Panc1 (cell line): ENCODE data around the gene PRR5. TPM values are rescaled to one million over a fixed set of nuclear protein-coding genes. Genes with fewer than 3 reads are reported as not detected.

ENCODE experiments used
- ATAC-seq: fragments of 200-7000 bp; cut with Tn5 transposase; 2 replicates; pipeline ENCODE4 v1.9.1; 2020; ENCODE audit warnings: mild to moderate bottlenecking, moderate library complexity
- BruUV-seq: library from RNA; stranded (reverse); fragments of 400-500 nt; replicated peaks from 2 replicates; lab custom pipeline; 2021; lab: Mats Ljungman, UMichigan
- CTCF ChIA-PET: fragments of 300-600 bp; sonication (Branson Sonifier 250); formaldehyde crosslinking; loops from one replicate; lab custom pipeline; 2022; ENCODE audit warnings: antibody characterized with exemption; lab: Charles Lee
- POLR2A ChIA-PET: fragments of 300-600 bp; sonication (Branson Sonifier 250); formaldehyde crosslinking; loops from one replicate; lab custom pipeline; 2022; ENCODE audit warnings: antibody characterized with exemption; lab: Charles Lee
- DNase-seq: peaks from one replicate; pipeline ENCODE4 v3.0.0-alpha.2; 2010; ENCODE audit warnings: low read depth, low spot score
- H3K27ac ChIP-seq: 2 replicates; pipeline ENCODE4 v1.5.1; 2011; ENCODE audit warnings: mild to moderate bottlenecking, low read length, inconsistent platforms
- H3K27me3 ChIP-seq: fragments of 200-500 bp; sonication (Bioruptor generic); 2 replicates; pipeline ENCODE4 v1.6.0; 2014; ENCODE audit warnings: low read length, inconsistent platforms; ENCODE audit not compliant: control insufficient read depth, insufficient read depth
- H3K36me3 ChIP-seq: fragments of 200-500 bp; sonication (Bioruptor generic); 2 replicates; pipeline ENCODE4 v1.5.1; 2014; ENCODE audit warnings: inconsistent platforms, mild to moderate bottlenecking, low read length, moderate library complexity; ENCODE audit not compliant: control insufficient read depth, insufficient read depth
- H3K4me1 ChIP-seq: 2 replicates; pipeline ENCODE4 v1.5.1; 2011; ENCODE audit warnings: inconsistent platforms, mild to moderate bottlenecking, low read length, moderate library complexity; ENCODE audit not compliant: control insufficient read depth, insufficient read depth
- H3K4me3 ChIP-seq, 2 experiments: 2 replicates each; pipeline ENCODE4 v1.5.1; 2011 to 2012; ENCODE audit warnings: low read depth in 2 of 2, low read length in 2 of 2, mild to moderate bottlenecking in 2 of 2, inconsistent platforms in 1 of 2, moderate library complexity in 1 of 2
- H3K9me3 ChIP-seq: fragments of 200-500 bp; sonication (Bioruptor generic); 2 replicates; pipeline ENCODE4 v1.5.1; 2014; ENCODE audit warnings: low read depth, mild to moderate bottlenecking, inconsistent platforms, low read length, moderate library complexity; ENCODE audit not compliant: control insufficient read depth, insufficient read depth
- CTCF ChIP-seq: fragments of 450-650 bp; IDR thresholded peaks from 2 replicates; pipeline ENCODE4 v1.5.1; 2017; ENCODE audit warnings: mild to moderate bottlenecking
- POLR2AphosphoS5 ChIP-seq: IDR thresholded peaks from 2 replicates; pipeline ENCODE4 v1.6.1; 2012; ENCODE audit warnings: mild to moderate bottlenecking, low read depth, low read length, moderate library complexity
- REST ChIP-seq, 2 experiments: IDR thresholded peaks; 2 replicates each; pipeline ENCODE4 v1.6.1; 2011 to 2012; ENCODE audit warnings: low read depth in 2 of 2, control low read depth in 1 of 2, low read length in 1 of 2, mild to moderate bottlenecking in 1 of 2, moderate library complexity in 1 of 2; ENCODE audit not compliant: insufficient read depth in 1 of 2
- SIN3A ChIP-seq: IDR thresholded peaks from 2 replicates; pipeline ENCODE4 v1.6.1; 2012; ENCODE audit warnings: low read depth, mild to moderate bottlenecking, low read length, moderate library complexity, borderline replicate concordance; ENCODE audit not compliant: insufficient read depth
- TCF7L2 ChIP-seq: IDR thresholded peaks from 2 replicates; pipeline ENCODE4 v1.6.1; 2011; ENCODE audit warnings: mild to moderate bottlenecking, low read depth, low read length, inconsistent platforms
- in situ Hi-C: cut with HindIII; loops from 2 replicates; pipeline ENCODE4 v1.10.0; 2016; ENCODE audit warnings: low sequenced_read_pairs, low pct_unique_long_range_greater_than_20kb
- intact Hi-C: fragments of 100-400 bp; cut with micrococcal nuclease; formaldehyde crosslinking; loops from one replicate; pipeline ENCODE4 v1.10.0; 2022; ENCODE audit not compliant: unreplicated experiment
- total RNA-seq: library from RNA; stranded (reverse); gene quantifications from one replicate; pipeline ENCODE4 v1.2.1, GENCODE V29; 2021; ENCODE audit not compliant: unreplicated experiment

The PRR5 gene
- total RNA-seq, 1 experiment from 2014 or later, result 11.5 TPM

- Histone ChIP-seq H3K27ac (peak overlapping the region; percentile 18; the same call in 1 of the 2 replicates), H3K27me3 (no peaks in the 10 kb centered on the region), H3K9me3 (no peaks in the 10 kb centered on the region), H3K4me1 (peaks cover 9% of the 10 kb centered on the region), H3K36me3 (no peaks in the 10 kb centered on the region), H3K4me3 (peak overlapping the region; percentile 13 to 34)
- TF ChIP-seq REST (IDR thresholded peaks at IDR 0.05; ENCODE audit: insufficient read depth in 1 of 2, low read depth in 2 of 2, low read length in 1 of 2), result no peak
- TF ChIP-seq TCF7L2, result no peak
- no peak for TF ChIP-seq CTCF
- no peak for TF ChIP-seq SIN3A
- no peak for TF ChIP-seq POLR2AphosphoS5
- in situ Hi-C loops (no loop called here), intact Hi-C loops (no loop called here)
- ChIA-PET CTCF (no interaction called here), POLR2A (no interaction called here)
- no TSS peak for BruUV-seq
- DNase-seq, result no peak
- no peak for ATAC-seq
These were observed 24.6 kb upstream of the PRR5 start for GRCh38 chr22:44677353-44677840.

- H3K27me3 ChIP-seq, result no peaks in the 10 kb centered on the region
- in situ Hi-C loops (no loop called here), intact Hi-C loops (no loop called here)
- ATAC-seq (no peak), DNase-seq (no peak)
- H3K4me3 ChIP-seq, result no peak overlapping the region
- TF ChIP-seq POLR2AphosphoS5, result no peak
- no peak for TF ChIP-seq TCF7L2
- no peak overlapping the region for H3K27ac ChIP-seq
- peaks cover 9% of the 10 kb centered on the region for H3K4me1 ChIP-seq
- ChIA-PET POLR2A (no interaction called here), CTCF (interaction anchor here (0.5 kb wide), 1 partner anchor 32 kb away, joined by 7 read pairs; no protein-coding TSS in a partner anchor)
- no peaks in the 10 kb centered on the region for H3K9me3 ChIP-seq
- BruUV-seq, result no TSS peak
- no peaks in the 10 kb centered on the region for H3K36me3 ChIP-seq
These were observed 24.0 kb upstream of the PRR5 start for GRCh38 chr22:44677871-44678555.
